Measurements from ENCODE around the gene EFTUD2.

EFTUD2 gene

GRCh38 chr17:44848257-44848795, 50.9 kb downstream of the EFTUD2 start:
- DNase-seq = no peak
- no peak for TF ChIP-seq GATA1 (IDR thresholded peaks at IDR 0.05; ENCODE audit: low read depth, low read length)
- TF ChIP-seq POLR2A (IDR thresholded peaks at IDR 0.05; ENCODE audit: low read length) = no peak

DNA sequence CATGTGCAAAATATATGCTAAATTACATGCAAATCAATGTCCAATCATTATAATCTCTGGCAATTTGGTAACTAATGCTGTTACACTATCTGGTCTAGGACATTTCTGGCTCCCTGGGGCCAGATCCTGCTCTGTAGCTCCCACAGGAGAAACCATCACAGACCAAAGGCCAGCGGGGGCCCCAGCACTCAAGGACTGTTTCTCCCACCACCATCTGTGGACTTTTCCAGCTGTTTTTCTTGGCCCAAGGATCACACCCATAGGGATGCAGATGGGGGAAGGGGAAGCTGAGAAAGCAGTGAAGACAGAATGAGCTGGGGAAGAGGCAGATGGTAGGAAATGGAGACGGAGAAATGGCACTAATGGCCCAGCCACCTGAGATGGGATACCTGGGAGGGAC, 51.7 kb downstream of the EFTUD2 start, which contains the start of gene HIGD1B:
Gene HIGD1B, plus strand, starts transcription at position 298 of the 400 bp plus-strand sequence. CDS start 270 bp downstream, outside the sequence.
- TF ChIP-seq POLR2A (IDR thresholded peaks at IDR 0.05; ENCODE audit: low read length) (no peak), GATA1 (IDR thresholded peaks at IDR 0.05; ENCODE audit: low read depth, low read length) (no peak)
- DNase-seq = no peak

DNA sequence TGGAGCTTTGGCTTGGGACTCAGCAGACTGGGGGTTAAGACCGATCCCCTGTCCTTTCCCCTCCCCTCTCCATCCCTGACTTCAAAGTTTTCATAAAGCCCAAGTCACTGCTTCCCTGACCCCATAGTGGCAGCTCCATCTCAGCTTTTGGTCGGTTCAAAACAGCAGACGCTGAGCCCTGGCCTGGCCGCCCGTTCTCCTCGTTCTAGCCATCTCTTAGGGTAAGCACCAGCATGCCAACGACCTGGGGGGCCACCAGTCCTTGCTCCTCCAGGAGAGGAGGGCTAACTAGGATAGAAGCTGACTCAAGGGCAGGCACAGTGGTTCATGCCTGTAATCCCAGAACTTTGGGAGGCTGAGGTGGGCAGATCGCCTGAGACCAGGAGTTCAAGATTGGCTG, 53.0 kb downstream of the EFTUD2 start:
- no peak for DNase-seq
- TF ChIP-seq POLR2A (IDR thresholded peaks at IDR 0.05; ENCODE audit: low read length) (no peak), GATA1 (IDR thresholded peaks at IDR 0.05; ENCODE audit: low read depth, low read length) (no peak)

DNA sequence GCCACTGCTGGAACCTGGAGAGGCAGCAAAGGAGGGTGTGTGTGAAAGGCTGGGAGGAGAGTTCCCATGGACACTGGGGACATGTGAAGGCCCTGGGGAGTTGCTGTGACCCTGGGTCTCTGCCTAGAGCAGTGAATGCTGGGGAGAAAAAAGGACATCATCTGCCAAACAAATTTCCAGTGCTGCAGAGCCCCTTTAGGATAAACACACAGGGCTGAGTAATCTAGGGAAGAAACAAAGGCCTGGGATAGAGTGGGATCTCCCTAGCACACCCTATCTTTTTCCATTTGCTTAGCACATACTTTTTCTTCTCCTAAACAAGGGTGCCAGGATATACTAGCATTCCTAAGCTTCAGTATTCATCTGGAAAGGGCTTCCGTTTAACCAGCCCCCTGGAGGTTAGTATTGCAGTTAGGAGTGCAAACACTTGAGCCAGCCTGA, 54.8 kb downstream of the EFTUD2 start:
- no peak for DNase-seq
- TF ChIP-seq POLR2A (IDR thresholded peaks at IDR 0.05; ENCODE audit: low read length) (no peak), GATA1 (IDR thresholded peaks at IDR 0.05; ENCODE audit: low read depth, low read length) (no peak)

DNA sequence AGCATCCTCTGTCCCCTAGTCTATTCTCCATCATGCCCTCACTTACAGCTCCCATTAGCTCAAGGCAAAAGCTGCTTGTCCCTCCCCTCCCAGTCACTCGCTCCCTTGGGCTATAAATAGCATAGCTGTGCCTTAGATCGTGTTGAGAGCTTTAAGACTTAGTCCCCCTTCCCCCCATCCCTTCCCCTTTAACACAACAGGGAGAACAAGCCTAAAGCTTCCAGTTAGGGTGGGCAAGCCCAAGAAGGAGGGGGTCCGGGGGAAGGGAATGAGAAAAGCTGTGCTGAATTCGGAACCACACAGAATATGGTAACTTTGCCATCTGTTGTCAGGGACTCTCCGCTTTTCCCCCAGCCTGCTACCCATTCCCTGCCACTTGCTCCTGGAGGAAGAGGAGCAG, 56.5 kb downstream of the EFTUD2 start:
- TF ChIP-seq GATA1 (IDR thresholded peaks at IDR 0.05; ENCODE audit: low read depth, low read length) (no peak), POLR2A (IDR thresholded peaks at IDR 0.05; ENCODE audit: low read length) (no peak)
- DNase-seq = no peak

GRCh38 chr17:44840936-44841335, 58.3 kb downstream of the EFTUD2 start:
- no peak for TF ChIP-seq GATA1 (IDR thresholded peaks at IDR 0.05; ENCODE audit: low read depth, low read length)
- no peak for TF ChIP-seq POLR2A (IDR thresholded peaks at IDR 0.05; ENCODE audit: low read length)
- no peak for DNase-seq

- TF ChIP-seq POLR2A (IDR thresholded peaks at IDR 0.05; ENCODE audit: low read length) (no peak), GATA1 (IDR thresholded peaks at IDR 0.05; ENCODE audit: low read depth, low read length) (no peak)
- no peak for DNase-seq
These were observed 59.0 kb downstream of the EFTUD2 start for GRCh38 chr17:44840274-44840673.

DNA sequence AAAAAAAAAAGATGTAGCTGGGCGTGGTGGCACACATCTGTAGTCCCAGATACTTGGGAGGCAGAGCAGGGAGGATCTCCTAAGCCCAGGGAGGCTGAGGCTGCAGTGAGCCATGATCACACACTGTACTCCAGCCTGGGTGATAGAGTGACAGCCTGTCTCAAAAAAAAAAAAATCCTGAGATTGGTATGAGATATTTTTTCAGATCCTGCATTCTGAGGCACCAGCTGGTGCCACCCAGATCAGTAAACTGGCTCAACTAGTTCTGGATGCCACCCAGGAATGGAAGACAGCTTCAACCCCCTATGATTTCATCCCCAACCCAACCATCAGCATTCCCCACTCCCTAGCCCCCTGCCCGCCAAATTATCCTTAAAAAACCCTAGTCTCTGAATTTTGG, 62.0 kb downstream of the EFTUD2 start:
- TF ChIP-seq POLR2A (IDR thresholded peaks at IDR 0.05; ENCODE audit: low read length) = no peak
- TF ChIP-seq GATA1 (IDR thresholded peaks at IDR 0.05; ENCODE audit: low read depth, low read length) = no peak
- DNase-seq = no peak

- no peak for DNase-seq
These were observed 66.4 kb downstream of the EFTUD2 start for GRCh38 chr17:44832805-44833204.

GRCh38 chr17:44831371-44831770, 67.9 kb downstream of the EFTUD2 start:
- DNase-seq = no peak
- TF ChIP-seq GATA1 (IDR thresholded peaks at IDR 0.05; ENCODE audit: low read depth, low read length) (no peak), POLR2A (IDR thresholded peaks at IDR 0.05; ENCODE audit: low read length) (no peak)

More at GRCh38 chr17:44832805-44833204, 66.4 kb downstream of the EFTUD2 start:
- no peak for TF ChIP-seq POLR2A (IDR thresholded peaks at IDR 0.05; ENCODE audit: low read length)
- no peak for TF ChIP-seq GATA1 (IDR thresholded peaks at IDR 0.05; ENCODE audit: low read depth, low read length)

- no peak for DNase-seq
- TF ChIP-seq POLR2A (IDR thresholded peaks at IDR 0.05; ENCODE audit: low read length) = no peak
- TF ChIP-seq GATA1 (IDR thresholded peaks at IDR 0.05; ENCODE audit: low read depth, low read length) = no peak
These were observed 68.6 kb downstream of the EFTUD2 start for GRCh38 chr17:44830359-44831288.

DNA sequence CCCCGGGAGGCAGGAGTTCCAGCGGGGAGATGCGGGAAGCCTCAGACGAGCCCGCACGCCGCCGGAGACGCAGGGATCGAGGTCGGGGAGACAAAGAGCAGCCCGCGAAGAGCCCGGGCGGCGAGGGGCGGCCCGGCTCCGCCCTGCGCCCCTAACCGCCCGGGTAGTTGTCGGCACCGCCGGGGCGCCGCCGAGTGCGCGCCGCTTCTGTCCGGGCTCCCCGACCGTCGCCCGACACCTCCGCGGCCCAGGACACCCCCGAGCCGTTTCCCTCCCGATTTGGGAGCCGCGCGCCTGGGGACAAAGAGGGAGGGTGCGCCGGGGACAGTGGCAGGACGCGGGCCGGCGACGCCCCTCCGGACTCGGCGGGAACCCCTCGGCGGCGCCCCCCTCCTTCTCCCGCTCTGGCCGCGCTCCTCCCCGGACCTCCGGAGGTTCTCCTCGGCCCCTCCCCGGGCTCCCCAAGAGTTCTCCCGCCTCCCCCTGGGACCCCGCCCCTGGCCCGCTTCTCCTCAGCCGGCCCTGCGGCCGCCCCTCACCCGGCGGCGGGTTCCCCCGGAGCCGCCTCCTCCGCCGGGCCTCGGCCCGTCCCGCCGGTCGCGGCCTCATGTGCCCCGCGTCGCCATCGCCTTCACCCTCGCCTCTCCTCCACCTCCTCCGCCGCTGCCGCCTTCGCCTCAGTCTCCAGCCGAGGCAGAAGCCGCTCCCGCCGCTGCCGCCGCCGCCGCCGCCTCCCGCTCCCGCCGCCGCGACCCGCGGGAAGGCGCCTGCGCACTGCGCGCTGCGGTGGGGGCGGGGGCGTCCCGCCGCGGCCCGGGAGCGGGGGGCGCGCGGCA, 69.5 kb downstream of the EFTUD2 start, which contains the start of gene GJC1:
Gene GJC1, minus strand, starts transcription at position 765 of the 836 bp plus-strand sequence. CDS start 24,470 bp downstream, outside the sequence.
- DNase-seq = no peak

DNA sequence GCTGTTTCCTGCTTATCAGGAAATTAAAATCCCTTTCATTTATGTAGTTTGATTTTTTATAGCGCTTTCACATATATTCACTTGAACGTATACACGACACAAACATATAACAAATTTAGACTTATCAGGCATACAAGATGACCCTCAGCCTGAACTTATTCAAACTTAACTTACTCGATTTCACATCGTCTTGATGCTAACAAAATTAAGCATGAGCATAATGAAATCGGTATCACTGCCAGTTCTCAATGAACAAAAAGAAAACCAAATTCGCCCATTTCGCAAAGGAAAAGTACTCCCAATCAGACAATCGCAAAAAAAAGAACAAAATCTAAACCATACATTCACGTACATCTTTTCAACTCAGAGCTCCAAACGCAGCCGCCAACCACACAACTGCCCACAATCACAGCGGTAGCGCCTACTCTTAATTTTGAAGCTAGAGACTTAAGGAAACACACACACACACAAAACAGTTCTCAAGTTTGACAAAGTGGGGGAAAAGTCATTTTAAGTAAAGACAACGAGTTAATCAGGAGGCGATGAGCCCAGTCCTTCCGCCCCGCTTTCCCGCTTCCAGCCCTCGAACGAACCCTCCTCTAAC, 70.2 kb downstream of the EFTUD2 start:
- peak in 1 of 2 experiments; percentile 36 for DNase-seq
- no peak for TF ChIP-seq GATA1 (IDR thresholded peaks at IDR 0.05; ENCODE audit: low read depth, low read length)
- no peak for TF ChIP-seq POLR2A (IDR thresholded peaks at IDR 0.05; ENCODE audit: low read length)

More for the DNA sequence above, 69.5 kb downstream of the EFTUD2 start, which contains the start of gene GJC1:
- TF ChIP-seq GATA1 (IDR thresholded peaks at IDR 0.05; ENCODE audit: low read depth, low read length) = no peak
- TF ChIP-seq POLR2A (IDR thresholded peaks at IDR 0.05; ENCODE audit: low read length) = no peak
